Mucosa of rectum (tissue), 2 donors: Measurements from ENCODE around the gene ITGB3.
A peak's percentile ranks its signal among the peaks of the same experiment; 100 is the strongest.

Experiments used
- H3K27ac ChIP-seq, 2 donors: one replicate each; pipeline ENCODE4 v1.7.0; 2013; ENCODE audit warnings: inconsistent platforms in 2 of 2, low read depth in 2 of 2, low read length in 2 of 2
- H3K27me3 ChIP-seq, 2 donors: one replicate each; pipeline ENCODE4 v1.7.0; 2013; ENCODE audit warnings: low read length in 2 of 2; ENCODE audit not compliant: control insufficient read depth in 2 of 2, insufficient read depth in 2 of 2
- H3K36me3 ChIP-seq, 2 donors: one replicate each; pipeline ENCODE4 v1.7.0; 2013; ENCODE audit warnings: low read length in 2 of 2; ENCODE audit not compliant: control insufficient read depth in 2 of 2, insufficient read depth in 2 of 2
- H3K4me1 ChIP-seq, 2 donors: one replicate each; pipeline ENCODE4 v1.7.0; 2013; ENCODE audit warnings: low read length in 2 of 2, mild to moderate bottlenecking in 1 of 2; ENCODE audit not compliant: control insufficient read depth in 2 of 2, insufficient read depth in 2 of 2
- H3K4me3 ChIP-seq, 2 donors: one replicate each; pipeline ENCODE4 v1.7.0; 2013; ENCODE audit warnings: low read length in 2 of 2
- H3K9ac ChIP-seq, 2 donors: one replicate each; pipeline ENCODE4 v1.7.0; 2013; ENCODE audit warnings: low read length in 2 of 2, low read depth in 1 of 2, mild to moderate bottlenecking in 1 of 2
- H3K9me3 ChIP-seq, 2 donors: one replicate each; pipeline ENCODE4 v1.7.0; 2013; ENCODE audit warnings: low read length in 2 of 2; ENCODE audit not compliant: control insufficient read depth in 2 of 2
- donor health status: healthy.
- donor health status: Normal muscosa, but diverticular disease.

The ITGB3 gene

GRCh38 chr17:47253541-47254402, at the start of gene ITGB3:
Gene ITGB3 (plus strand): TSS chr17:47253827. CDS start chr17:47253862, 35 bp downstream.
- H3K4me3 ChIP-seq = peak within 1 kb of the TSS; percentile 65 to 70
- peaks cover 0 to 9% of the 10 kb centered on the region in 2 donors for H3K4me1 ChIP-seq
- no peaks in the 10 kb centered on the region for H3K9me3 ChIP-seq
- H3K27ac ChIP-seq = peak within 1 kb of the TSS; percentile 49 to 68
- no peaks in the 10 kb centered on the region for H3K36me3 ChIP-seq
- peak within 1 kb of the TSS; percentile 49 to 66 for H3K9ac ChIP-seq
- peaks cover 0 to 3% of the 10 kb centered on the region in 2 donors for H3K27me3 ChIP-seq

- no peaks in the 10 kb centered on the region for H3K27me3 ChIP-seq
- peak overlapping the region; percentile 73 to 84 for H3K27ac ChIP-seq
- H3K4me3 ChIP-seq = no peak overlapping the region
- no peaks in the 10 kb centered on the region for H3K36me3 ChIP-seq
- H3K9ac ChIP-seq = peak overlapping the region in 1 of 2 donors; percentile 0
- no peaks in the 10 kb centered on the region for H3K9me3 ChIP-seq
- peaks cover 22 to 30% of the 10 kb centered on the region in 2 donors for H3K4me1 ChIP-seq
These were observed 49.5 kb upstream of the ITGB3 start for GRCh38 chr17:47203984-47204721.

- H3K9ac ChIP-seq = peak overlapping the region; percentile 0 to 32
- H3K27ac ChIP-seq = peak overlapping the region; percentile 73 to 84
- H3K27me3 ChIP-seq = no peaks in the 10 kb centered on the region
- H3K36me3 ChIP-seq = no peaks in the 10 kb centered on the region
- H3K4me3 ChIP-seq = peak overlapping the region; percentile 6 to 45
- H3K4me1 ChIP-seq = peaks cover 22 to 30% of the 10 kb centered on the region in 2 donors
- no peaks in the 10 kb centered on the region for H3K9me3 ChIP-seq
These were observed 48.8 kb upstream of the ITGB3 start for GRCh38 chr17:47204722-47205418.

GRCh38 chr17:47205419-47205963, 48.1 kb upstream of the ITGB3 start:
- H3K4me3 ChIP-seq = peak overlapping the region; percentile 6 to 45
- no peaks in the 10 kb centered on the region for H3K9me3 ChIP-seq
- no peaks in the 10 kb centered on the region for H3K36me3 ChIP-seq
- peak overlapping the region; percentile 73 to 84 for H3K27ac ChIP-seq
- H3K27me3 ChIP-seq = no peaks in the 10 kb centered on the region
- H3K4me1 ChIP-seq = peaks cover 19 to 28% of the 10 kb centered on the region in 2 donors
- peak overlapping the region; percentile 0 to 32 for H3K9ac ChIP-seq

GRCh38 chr17:47207143-47208067, 46.2 kb upstream of the ITGB3 start:
- H3K27ac ChIP-seq = no peak overlapping the region
- H3K4me3 ChIP-seq = no peak overlapping the region
- H3K27me3 ChIP-seq = no peaks in the 10 kb centered on the region
- H3K9ac ChIP-seq = no peak overlapping the region
- peaks cover 16 to 22% of the 10 kb centered on the region in 2 donors for H3K4me1 ChIP-seq
- no peaks in the 10 kb centered on the region for H3K36me3 ChIP-seq
- H3K9me3 ChIP-seq = no peaks in the 10 kb centered on the region

GRCh38 chr17:47208744-47209488, 44.7 kb upstream of the ITGB3 start, which contains the start of gene MYL4:
Gene MYL4 (plus strand): TSS chr17:47209348. CDS start chr17:47209423, 75 bp downstream.
- no peak within 1 kb of the TSS for H3K27ac ChIP-seq
- H3K4me3 ChIP-seq = no peak within 1 kb of the TSS
- no peak within 1 kb of the TSS for H3K9ac ChIP-seq
- no peaks in the 10 kb centered on the region for H3K36me3 ChIP-seq
- H3K27me3 ChIP-seq = no peaks in the 10 kb centered on the region
- H3K9me3 ChIP-seq = no peaks in the 10 kb centered on the region
- peaks cover 16 to 22% of the 10 kb centered on the region in 2 donors for H3K4me1 ChIP-seq

GRCh38 chr17:47209499-47209898, 44.1 kb upstream of the ITGB3 start:
- no peaks in the 10 kb centered on the region for H3K27me3 ChIP-seq
- no peak overlapping the region for H3K9ac ChIP-seq
- no peaks in the 10 kb centered on the region for H3K36me3 ChIP-seq
- peaks cover 14 to 22% of the 10 kb centered on the region in 2 donors for H3K4me1 ChIP-seq
- H3K4me3 ChIP-seq = no peak overlapping the region
- no peaks in the 10 kb centered on the region for H3K9me3 ChIP-seq
- no peak overlapping the region for H3K27ac ChIP-seq

- H3K9ac ChIP-seq = no peak overlapping the region
- no peak overlapping the region for H3K4me3 ChIP-seq
- no peaks in the 10 kb centered on the region for H3K9me3 ChIP-seq
- no peaks in the 10 kb centered on the region for H3K27me3 ChIP-seq
- H3K36me3 ChIP-seq = no peaks in the 10 kb centered on the region
- H3K27ac ChIP-seq = no peak overlapping the region
- H3K4me1 ChIP-seq = peaks cover 8 to 19% of the 10 kb centered on the region in 2 donors
These were observed 43.5 kb upstream of the ITGB3 start for GRCh38 chr17:47210105-47210504.
